CD14-positive monocyte (primary cell): Measurements from ENCODE around the gene ARHGEF25. TPM values are rescaled to one million over a fixed set of nuclear protein-coding genes. Genes with fewer than 3 reads are reported as not detected.
A peak's percentile ranks its signal among the peaks of the same experiment; 100 is the strongest.

Source experiments
- DNase-seq, 3 donors: peaks; one replicate each; pipeline ENCODE4 v3.0.0-alpha.2; 2011 to 2022
- H2AFZ ChIP-seq: 2 replicates; pipeline ENCODE4 v1.6.0; 2012; ENCODE audit warnings: mild to moderate bottlenecking, low read depth, low read length, inconsistent platforms; ENCODE audit not compliant: insufficient read depth, poor library complexity, severe bottlenecking
- H3K27ac ChIP-seq, 2 donors: 1 replicate in 1 of 2; 2 replicates in 1 of 2; pipeline ENCODE4 v1.5.1; 2012 to 2013; ENCODE audit warnings: low read length in 2 of 2, control low read depth in 1 of 2, inconsistent platforms in 1 of 2, low read depth in 1 of 2, mild to moderate bottlenecking in 1 of 2
- H3K27me3 ChIP-seq, 2 donors: one replicate each; pipeline versions ENCODE4 v1.6.0 to v1.6.1; 2011 to 2013; ENCODE audit warnings: low read length in 2 of 2; ENCODE audit not compliant: control insufficient read depth in 2 of 2, insufficient read depth in 2 of 2
- H3K36me3 ChIP-seq, 2 donors: replicated peaks in 1 of 2; 1 replicate in 1 of 2; 2 replicates in 1 of 2; pipeline versions ENCODE4 v1.5.1 to v1.6.1; 2012 to 2013; ENCODE audit warnings: low read length in 2 of 2, control low read depth in 1 of 2, inconsistent platforms in 1 of 2, mild to moderate bottlenecking in 1 of 2; ENCODE audit not compliant: insufficient read depth in 2 of 2, control insufficient read depth in 1 of 2
- H3K4me1 ChIP-seq, 2 donors: 1 replicate in 1 of 2; 2 replicates in 1 of 2; pipeline versions ENCODE4 v1.5.1 to v1.6.1; 2012 to 2013; ENCODE audit warnings: low read length in 2 of 2, control low read depth in 1 of 2, inconsistent platforms in 1 of 2, mild to moderate bottlenecking in 1 of 2, moderate library complexity in 1 of 2; ENCODE audit not compliant: insufficient read depth in 2 of 2, control insufficient read depth in 1 of 2
- H3K4me2 ChIP-seq: replicated peaks from 2 replicates; pipeline ENCODE3; 2012; ENCODE audit warnings: low read length, moderate library complexity, mild to moderate bottlenecking; ENCODE audit not compliant: poor library complexity, severe bottlenecking; ENCODE audit errors: extremely low read depth
- H3K4me3 ChIP-seq, 3 experiments: fragments of 200-600 bp in 1 of 3; sonication (generic) in 1 of 3; replicated peaks in 1 of 3; 1 replicate in 2 of 3; 2 replicates in 1 of 3; pipeline ENCODE4 v1.5.1; 2011 to 2013; ENCODE audit warnings: low read length in 3 of 3, mild to moderate bottlenecking in 3 of 3, control low read depth in 2 of 3, low read depth in 2 of 3, inconsistent platforms in 1 of 3, moderate library complexity in 1 of 3
- H3K79me2 ChIP-seq: 2 replicates; pipeline ENCODE4 v1.6.0; 2012; ENCODE audit warnings: mild to moderate bottlenecking, control low read depth, inconsistent platforms, low read length, moderate library complexity; ENCODE audit not compliant: insufficient read depth
- H3K9ac ChIP-seq: 2 replicates; pipeline ENCODE4 v1.6.0; 2017; ENCODE audit warnings: low read length, mild to moderate bottlenecking; ENCODE audit not compliant: insufficient read depth, poor library complexity, severe bottlenecking
- H3K9me3 ChIP-seq, 2 donors: replicated peaks in 1 of 2; 1 replicate in 1 of 2; 2 replicates in 1 of 2; pipeline versions ENCODE4 v1.5.1 to v1.6.1; 2012 to 2013; ENCODE audit warnings: low read length in 2 of 2, control low read depth in 1 of 2; ENCODE audit not compliant: control insufficient read depth in 1 of 2, insufficient read depth in 1 of 2
- H4K20me1 ChIP-seq: 2 replicates; pipeline ENCODE4 v1.6.0; 2012; ENCODE audit warnings: mild to moderate bottlenecking, low read length, control low read depth, moderate library complexity; ENCODE audit not compliant: insufficient read depth
- H3K27ac Mint-ChIP-seq, 7 donors: one replicate each; pipeline ENCODE4 v1.8.0; 2020; ENCODE audit warnings: mild to moderate bottlenecking in 7 of 7, mixed read lengths in 7 of 7, moderate library complexity in 6 of 7, inconsistent platforms in 2 of 7
- H3K27me3 Mint-ChIP-seq, 3 donors: one replicate each; pipeline ENCODE4 v1.8.0; 2021 to 2022; ENCODE audit warnings: low read depth in 3 of 3, mild to moderate bottlenecking in 3 of 3, mixed read lengths in 3 of 3, moderate library complexity in 3 of 3, inconsistent platforms in 1 of 3
- H3K36me3 Mint-ChIP-seq, 2 donors: one replicate each; pipeline ENCODE4 v1.8.0; 2020; ENCODE audit warnings: mixed read lengths in 2 of 2, inconsistent platforms in 1 of 2, mild to moderate bottlenecking in 1 of 2
- H3K4me1 Mint-ChIP-seq: one replicate; pipeline ENCODE4 v1.8.0; 2020; ENCODE audit warnings: mild to moderate bottlenecking, mixed read lengths
- H3K4me3 Mint-ChIP-seq, 2 donors: one replicate each; pipeline ENCODE4 v1.8.0; 2020; ENCODE audit warnings: mild to moderate bottlenecking in 2 of 2, mixed read lengths in 2 of 2, moderate library complexity in 1 of 2
- H3K9me3 Mint-ChIP-seq, 7 donors: one replicate each; pipeline ENCODE4 v1.8.0; 2020 to 2022; ENCODE audit warnings: mixed read lengths in 7 of 7, mild to moderate bottlenecking in 6 of 7, moderate library complexity in 6 of 7, inconsistent platforms in 2 of 7
- WGBS: methylation state at CpG from one replicate; pipeline ENCODE4 v1.1.5; 2013; ENCODE audit warnings: missing lambda C conversion rate; ENCODE audit not compliant: insufficient coverage; 5-methylcytosine and 5-hydroxymethylcytosine counted together
- intact Hi-C, 2 donors: fragments of 100-400 bp; cut with micrococcal nuclease; formaldehyde crosslinking; loops; one replicate each; pipeline versions ENCODE4 v1.15.0 to v1.15.1; 2023
- polyA plus RNA-seq, 3 donors: library from polyadenylated mRNA; depleted of rRNA in 1 of 3; unstranded in 2 of 3; stranded (reverse) in 1 of 3; fragments of 300-500 nt in 2 of 3; fragments of >200 nt in 1 of 3; fragmentation: Illumina TruSeq in 2 of 3; gene quantifications; 1 replicate in 2 of 3; 2 replicates in 1 of 3; pipeline ENCODE4 v1.2.3, GENCODE V29; 2012 to 2021
- TF ChIP-seq, protein P1 (sequence below): fragments of 200-600 bp; IDR thresholded peaks from one replicate; pipeline ENCODE4 v1.8.0; 2022; ENCODE audit warnings: antibody characterized with exemption, mild to moderate bottlenecking

The ARHGEF25 gene
- polyA plus RNA-seq, 3 donors = not detected

DNA sequence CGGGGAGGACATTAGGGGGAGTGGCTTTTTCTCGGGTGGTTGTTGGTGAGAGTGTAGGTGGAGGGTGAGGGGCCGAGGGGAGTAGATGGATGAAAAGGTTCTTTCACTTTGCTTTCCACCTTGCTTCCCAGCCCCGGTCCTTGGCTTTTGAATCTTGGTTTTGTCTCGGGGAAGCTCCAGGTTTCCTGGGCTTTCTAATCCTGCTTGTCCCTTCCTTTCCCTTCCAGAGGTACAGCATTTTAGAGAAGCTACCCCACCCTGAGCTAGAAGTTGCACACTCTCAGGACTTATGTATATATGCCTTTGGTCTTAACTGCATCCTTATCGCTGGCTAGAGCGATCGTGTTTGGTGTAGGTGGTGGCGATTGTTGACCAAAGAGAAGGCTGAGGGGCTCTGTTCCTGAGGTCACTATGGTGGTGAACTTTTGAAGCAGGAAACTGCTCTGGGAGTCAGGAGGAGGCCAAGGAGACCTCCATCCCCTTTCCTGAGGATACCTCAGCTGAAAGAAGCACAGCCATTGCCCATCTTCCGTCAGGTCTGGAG is 19.4 kb upstream of the ARHGEF25 start:
- peak overlapping the region; percentile 90 to 95 for H3K4me3 Mint-ChIP-seq
- H3K36me3 Mint-ChIP-seq = peaks cover 22 to 27% of the 10 kb centered on the region in 2 donors
- peak overlapping the region in 5 of 7 donors; percentile 37 to 86 (median 74) for H3K27ac Mint-ChIP-seq
- peaks cover 4% of the 10 kb centered on the region for H3K79me2 ChIP-seq
- H3K27me3 ChIP-seq = peaks cover 3 to 11% of the 10 kb centered on the region in 2 donors
- peaks cover 2 to 9% (median 7%) of the 10 kb centered on the region in 3 donors for H3K27me3 Mint-ChIP-seq
- no peaks in the 10 kb centered on the region for H4K20me1 ChIP-seq
- DNase-seq = no peak
- H3K36me3 ChIP-seq = peaks cover 16 to 30% of the 10 kb centered on the region in 2 donors
- H3K9me3 ChIP-seq = no peaks in the 10 kb centered on the region
- H3K4me1 ChIP-seq = peaks cover 16 to 21% of the 10 kb centered on the region in 2 donors
- H3K4me1 Mint-ChIP-seq = peaks cover 25% of the 10 kb centered on the region
- H3K4me2 ChIP-seq = peak overlapping the region; percentile 90
- intact Hi-C loops = no loop called here
- H3K4me3 ChIP-seq = peak overlapping the region; percentile 81 to 95 (median 89)
- H3K27ac ChIP-seq = no peak overlapping the region
- 41% methylated on average over 4 of the region's 10 CpGs for WGBS
- H3K9ac ChIP-seq = peak overlapping the region; percentile 72
- no peaks in the 10 kb centered on the region for H3K9me3 Mint-ChIP-seq
- TF ChIP-seq, protein P1, sequence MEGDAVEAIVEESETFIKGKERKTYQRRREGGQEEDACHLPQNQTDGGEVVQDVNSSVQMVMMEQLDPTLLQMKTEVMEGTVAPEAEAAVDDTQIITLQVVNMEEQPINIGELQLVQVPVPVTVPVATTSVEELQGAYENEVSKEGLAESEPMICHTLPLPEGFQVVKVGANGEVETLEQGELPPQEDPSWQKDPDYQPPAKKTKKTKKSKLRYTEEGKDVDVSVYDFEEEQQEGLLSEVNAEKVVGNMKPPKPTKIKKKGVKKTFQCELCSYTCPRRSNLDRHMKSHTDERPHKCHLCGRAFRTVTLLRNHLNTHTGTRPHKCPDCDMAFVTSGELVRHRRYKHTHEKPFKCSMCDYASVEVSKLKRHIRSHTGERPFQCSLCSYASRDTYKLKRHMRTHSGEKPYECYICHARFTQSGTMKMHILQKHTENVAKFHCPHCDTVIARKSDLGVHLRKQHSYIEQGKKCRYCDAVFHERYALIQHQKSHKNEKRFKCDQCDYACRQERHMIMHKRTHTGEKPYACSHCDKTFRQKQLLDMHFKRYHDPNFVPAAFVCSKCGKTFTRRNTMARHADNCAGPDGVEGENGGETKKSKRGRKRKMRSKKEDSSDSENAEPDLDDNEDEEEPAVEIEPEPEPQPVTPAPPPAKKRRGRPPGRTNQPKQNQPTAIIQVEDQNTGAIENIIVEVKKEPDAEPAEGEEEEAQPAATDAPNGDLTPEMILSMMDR = no peak
- H2AFZ ChIP-seq = peak overlapping the region; percentile 98

DNA sequence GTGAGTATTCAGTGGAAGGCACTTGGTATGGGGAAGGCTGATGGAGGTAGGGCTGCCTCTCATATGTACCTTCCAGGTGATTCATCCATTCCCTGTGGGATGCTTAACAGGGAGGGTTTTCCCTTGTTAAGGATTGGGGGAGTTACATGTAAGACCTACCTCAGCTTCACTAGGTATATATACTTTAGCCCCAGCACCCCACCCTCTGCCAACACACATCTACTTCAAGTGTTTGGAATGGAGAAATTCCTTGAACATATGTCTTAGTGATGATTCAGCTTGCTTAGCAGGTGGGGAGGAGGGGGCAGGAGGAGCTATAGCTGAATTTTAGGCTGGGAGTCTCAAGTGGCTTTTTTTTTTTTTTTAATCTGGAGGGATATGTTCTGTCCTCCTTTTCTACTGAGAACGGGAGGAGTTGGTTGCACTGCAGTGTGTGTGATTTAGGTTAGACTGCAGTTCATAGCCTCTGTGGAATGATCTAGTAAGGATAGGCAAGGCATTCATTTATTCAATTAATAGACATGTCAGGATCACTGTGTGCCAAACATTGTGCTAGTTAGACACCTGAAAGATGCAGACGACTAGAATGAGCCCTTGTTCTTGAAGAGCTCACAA is 18.6 kb upstream of the ARHGEF25 start:
- H3K27ac ChIP-seq = no peak overlapping the region

More for the DNA sequence above, 18.6 kb upstream of the ARHGEF25 start:
- Mint-ChIP-seq H3K4me1 (peaks cover 25% of the 10 kb centered on the region), H3K4me3 (no peak overlapping the region), H3K27me3 (peaks cover 2 to 9% (median 7%) of the 10 kb centered on the region in 3 donors), H3K27ac (no peak overlapping the region), H3K9me3 (no peaks in the 10 kb centered on the region), H3K36me3 (peaks cover 30 to 35% of the 10 kb centered on the region in 2 donors)
- H3K9ac ChIP-seq = no peak overlapping the region
- peaks cover 23 to 38% of the 10 kb centered on the region in 2 donors for H3K36me3 ChIP-seq
- TF ChIP-seq, protein P1 = no peak
- H3K4me3 ChIP-seq = no peak overlapping the region
- peaks cover 4% of the 10 kb centered on the region for H3K79me2 ChIP-seq
- peaks cover 16 to 21% of the 10 kb centered on the region in 2 donors for H3K4me1 ChIP-seq
- no peak for DNase-seq
- H4K20me1 ChIP-seq = no peaks in the 10 kb centered on the region
- H3K27me3 ChIP-seq = peaks cover 0 to 4% of the 10 kb centered on the region in 2 donors
- no peak overlapping the region for H3K4me2 ChIP-seq
- H3K9me3 ChIP-seq = no peaks in the 10 kb centered on the region
- intact Hi-C loops = no loop called here
- H2AFZ ChIP-seq = no peak overlapping the region
- 100% methylated on average over 1 of the region's 2 CpGs for WGBS
